NCI-H1417 treated with DMSO at 0.1 percent for 48 hours (cell line): Measurements from ENCODE around the gene SPTAN1.
"Not testable (repeated sequence)": the region's sequence is repeated elsewhere in the genome, so short reads cannot be mapped to it uniquely, and the experiment has no call there.

ENCODE experiments used
- DNase-seq: peaks from one replicate; lab custom pipeline; 2025; lab: John Stamatoyannopoulos, UW

Gene SPTAN1

GRCh38 chr9:128666481-128666941, 114.1 kb downstream of the SPTAN1 start:
- not testable (repeated sequence) for DNase-seq

DNA sequence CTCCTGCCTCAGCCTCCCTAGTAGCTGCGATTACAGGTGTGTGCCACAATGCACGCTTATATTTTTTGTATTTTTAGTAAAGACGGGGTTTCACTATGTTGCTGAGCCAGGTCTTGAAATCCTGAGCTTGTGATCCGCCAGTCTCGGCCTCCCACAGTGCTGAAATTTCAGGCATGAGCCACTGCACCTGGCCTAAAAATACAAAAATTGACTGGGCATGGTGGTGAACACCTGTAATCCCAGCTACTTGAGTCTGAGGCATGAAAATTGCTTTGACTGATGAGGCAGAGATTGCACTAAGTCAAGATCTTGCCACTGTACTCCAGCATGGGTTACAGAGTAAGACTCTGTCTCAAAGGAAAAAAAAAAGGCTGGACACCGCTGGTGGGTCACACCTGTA, 117.4 kb downstream of the SPTAN1 start:
- no peak for DNase-seq

DNA sequence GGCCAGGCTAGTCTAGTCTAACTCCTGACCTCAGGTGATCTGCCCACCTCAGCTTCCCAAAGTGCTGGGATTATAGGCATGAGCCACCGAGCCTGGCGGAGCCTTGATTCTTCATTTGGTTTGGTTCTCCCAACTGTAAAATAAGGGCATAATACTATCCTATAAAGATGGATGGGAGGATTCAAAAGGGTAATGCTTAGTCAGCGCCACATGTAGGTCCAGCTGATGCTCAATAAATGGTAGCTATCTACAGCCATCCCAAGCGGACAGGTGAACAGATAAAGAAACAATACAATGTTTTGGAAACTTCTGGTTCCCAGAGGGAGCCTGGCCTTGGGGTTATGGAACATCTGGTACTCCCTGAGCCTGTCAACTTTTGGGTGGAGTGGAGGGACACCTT, 123.0 kb downstream of the SPTAN1 start:
- no peak for DNase-seq

DNA sequence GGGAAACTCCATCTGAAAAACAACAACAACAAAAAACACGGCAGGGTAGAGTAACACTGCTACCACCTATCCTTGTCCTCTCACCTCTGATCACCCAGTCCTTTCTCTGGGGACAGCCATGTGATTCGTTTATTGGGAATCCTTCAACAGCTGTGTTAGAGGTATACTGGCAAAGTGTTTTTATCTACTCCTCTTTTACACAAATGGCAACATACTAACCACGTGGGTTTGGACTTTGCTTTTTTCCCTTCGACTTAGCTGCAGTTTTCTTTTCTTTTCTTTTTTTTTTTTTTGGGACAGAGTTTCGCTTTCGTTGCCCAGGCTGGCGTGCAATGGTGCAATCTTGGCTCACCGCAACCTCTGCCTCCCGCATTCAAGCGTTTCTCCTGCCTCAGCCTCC, 125.4 kb downstream of the SPTAN1 start:
- no peak for DNase-seq
